Globus pallidus (tissue), 1 donor: ENCODE data around the gene EPHA4.

Source experiments
- DNase-seq: peaks from one replicate; pipeline ENCODE4 v3.0.0-alpha.2; 2015; ENCODE audit warnings: low spot score

EPHA4 gene

GRCh38 chr2:221442128-221442527 is 130.0 kb downstream of the EPHA4 start:
- no peak for DNase-seq

- no peak for DNase-seq
These were observed 132.2 kb downstream of the EPHA4 start for GRCh38 chr2:221439761-221440479.

GRCh38 chr2:221437056-221437455 is 135.0 kb downstream of the EPHA4 start:
- no peak for DNase-seq

- no peak for DNase-seq
These were observed 136.9 kb downstream of the EPHA4 start for GRCh38 chr2:221435171-221435570.

GRCh38 chr2:221434142-221434541 is 138.0 kb downstream of the EPHA4 start:
- no peak for DNase-seq

- no peak for DNase-seq
These were observed 140.6 kb downstream of the EPHA4 start for GRCh38 chr2:221431477-221431876.

GRCh38 chr2:221429741-221430491 is 142.2 kb downstream of the EPHA4 start:
- DNase-seq = no peak

- no peak for DNase-seq
These were observed 143.2 kb downstream of the EPHA4 start for GRCh38 chr2:221428896-221429295.

- DNase-seq = peak; percentile 18
These were observed 145.2 kb downstream of the EPHA4 start for GRCh38 chr2:221426929-221427328.

- DNase-seq = no peak
These were observed 146.2 kb downstream of the EPHA4 start for GRCh38 chr2:221425891-221426290.

- no peak for DNase-seq
These were observed 146.8 kb downstream of the EPHA4 start for GRCh38 chr2:221425353-221425752.

GRCh38 chr2:221423210-221423804 is 148.8 kb downstream of the EPHA4 start:
- no peak for DNase-seq

GRCh38 chr2:221422516-221423209 is 149.4 kb downstream of the EPHA4 start:
- DNase-seq = no peak

- DNase-seq = no peak
These were observed 151.9 kb downstream of the EPHA4 start for GRCh38 chr2:221420245-221420644.

GRCh38 chr2:221415789-221416188 is 156.3 kb downstream of the EPHA4 start:
- no peak for DNase-seq

- no peak for DNase-seq
These were observed 159.1 kb downstream of the EPHA4 start for GRCh38 chr2:221412978-221413377.

- no peak for DNase-seq
These were observed 161.6 kb downstream of the EPHA4 start for GRCh38 chr2:221410487-221410886.

GRCh38 chr2:221407765-221408164 is 164.3 kb downstream of the EPHA4 start:
- no peak for DNase-seq

GRCh38 chr2:221405521-221405920 is 166.6 kb downstream of the EPHA4 start:
- DNase-seq = no peak

- no peak for DNase-seq
These were observed 170.0 kb downstream of the EPHA4 start for GRCh38 chr2:221402072-221402471.

- no peak for DNase-seq
These were observed 171.7 kb downstream of the EPHA4 start for GRCh38 chr2:221400411-221400810.

- no peak for DNase-seq
These were observed 172.9 kb downstream of the EPHA4 start for GRCh38 chr2:221399183-221399582.

- no peak for DNase-seq
These were observed 174.9 kb downstream of the EPHA4 start for GRCh38 chr2:221397187-221397586.
